SKM-1 (cell line): ENCODE results near the gene C1orf21.

Source experiments
- DNase-seq: peaks from one replicate; lab custom pipeline; 2025; ENCODE audit not compliant: unreplicated experiment; lab: John Stamatoyannopoulos, UW

The C1orf21 gene

DNA sequence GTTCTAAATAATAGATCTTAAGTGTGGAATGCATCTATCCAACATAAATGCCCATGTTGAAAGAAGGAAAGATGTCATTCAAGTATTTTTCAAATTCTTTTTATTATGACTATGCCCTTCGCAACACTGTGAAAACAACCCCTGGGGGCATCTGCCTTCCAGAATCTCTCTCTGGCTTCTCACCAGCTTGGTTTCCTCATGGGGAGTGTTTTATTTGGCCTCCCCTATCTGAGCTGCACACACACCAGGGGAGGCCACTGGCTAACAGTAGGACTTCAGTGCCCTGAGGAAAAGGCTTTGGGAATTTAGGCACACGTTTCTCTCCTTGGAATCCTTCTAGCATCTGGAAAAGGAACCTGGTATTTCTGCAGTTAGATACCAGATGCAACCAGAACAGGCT lies 237.2 kb downstream of the C1orf21 start:
- no peak for DNase-seq

DNA sequence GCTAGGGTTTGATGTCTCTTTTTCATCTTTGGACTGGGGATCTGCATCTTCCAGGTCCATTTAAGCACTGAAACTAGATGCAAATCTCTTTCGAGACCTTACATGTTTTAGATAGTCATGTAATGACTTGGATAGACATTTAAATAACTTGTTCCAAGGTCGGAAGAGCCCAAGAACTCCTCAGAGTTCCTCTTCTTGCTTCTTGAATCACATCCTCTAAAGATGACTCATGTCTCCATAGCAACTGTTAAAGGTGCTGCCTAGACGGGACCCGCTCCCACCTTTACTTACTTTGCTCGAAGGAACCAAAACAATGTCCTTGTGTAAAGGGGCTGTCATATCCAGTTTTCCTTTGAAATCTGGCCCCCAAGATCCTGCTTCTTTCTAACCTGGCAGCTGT lies 237.8 kb downstream of the C1orf21 start:
- DNase-seq, result no peak

DNA sequence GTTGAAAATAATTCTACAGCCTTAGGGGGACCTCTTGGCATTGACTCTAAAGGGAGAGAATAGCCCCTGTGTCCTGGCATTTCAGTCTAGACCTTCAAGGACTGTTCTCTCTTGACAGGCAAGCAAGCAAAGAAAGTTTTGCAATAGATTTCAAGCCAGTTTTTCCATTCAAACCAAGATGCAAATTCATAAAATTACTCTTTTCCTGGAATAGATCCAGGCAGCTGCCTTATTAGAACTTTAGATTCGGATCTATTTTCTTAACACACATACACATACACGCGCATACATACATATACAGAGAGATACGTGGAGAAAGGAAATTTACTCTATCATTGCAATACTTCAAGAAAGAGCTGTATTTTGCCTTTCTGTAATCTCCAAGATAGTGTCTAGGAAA lies 238.4 kb downstream of the C1orf21 start:
- no peak for DNase-seq

DNA sequence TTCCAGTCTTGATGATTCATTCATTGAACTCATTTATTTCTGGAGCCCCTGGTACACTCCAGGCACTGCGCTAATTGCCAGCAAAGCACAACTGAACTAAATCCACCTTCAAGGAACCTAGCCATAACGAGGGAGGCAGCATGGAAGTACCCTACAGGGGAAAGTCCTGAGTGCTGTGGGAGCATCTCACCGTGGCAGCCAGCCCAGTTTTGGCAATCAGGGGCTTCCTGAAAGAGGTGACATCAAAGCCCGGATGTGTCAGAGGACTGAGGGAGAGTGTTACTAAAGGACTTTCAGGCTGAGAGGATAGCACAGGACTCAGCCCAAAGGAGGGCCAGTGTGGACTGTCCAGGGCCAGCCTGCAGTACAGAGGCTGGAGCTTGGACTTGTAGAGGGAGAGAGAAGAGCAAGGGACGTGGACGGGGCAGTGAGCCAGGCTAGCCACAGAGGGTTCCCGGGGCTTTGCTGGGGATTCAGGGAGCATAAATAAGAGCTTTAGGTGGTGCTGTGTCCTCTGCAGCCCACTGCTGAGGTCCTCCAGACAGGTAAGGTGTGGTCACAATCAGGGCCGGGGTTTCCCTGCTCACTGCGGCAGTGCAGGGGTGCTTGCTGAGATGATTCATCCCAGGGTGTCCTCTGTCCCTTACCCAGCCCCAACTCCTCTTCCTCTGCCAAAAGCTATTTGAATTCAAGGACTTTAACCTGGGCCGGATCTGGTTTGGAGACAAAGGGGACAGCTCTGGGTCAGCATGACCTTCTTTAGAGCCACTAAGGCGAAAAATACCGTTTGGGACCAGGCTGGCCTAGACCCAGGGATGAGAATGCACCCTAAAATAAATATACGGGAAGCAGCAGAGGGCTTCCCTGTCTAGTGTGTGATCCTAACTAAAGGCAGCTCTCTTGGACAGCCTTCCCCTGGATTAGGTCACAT lies 239.5 kb downstream of the C1orf21 start:
- no peak for DNase-seq

DNA sequence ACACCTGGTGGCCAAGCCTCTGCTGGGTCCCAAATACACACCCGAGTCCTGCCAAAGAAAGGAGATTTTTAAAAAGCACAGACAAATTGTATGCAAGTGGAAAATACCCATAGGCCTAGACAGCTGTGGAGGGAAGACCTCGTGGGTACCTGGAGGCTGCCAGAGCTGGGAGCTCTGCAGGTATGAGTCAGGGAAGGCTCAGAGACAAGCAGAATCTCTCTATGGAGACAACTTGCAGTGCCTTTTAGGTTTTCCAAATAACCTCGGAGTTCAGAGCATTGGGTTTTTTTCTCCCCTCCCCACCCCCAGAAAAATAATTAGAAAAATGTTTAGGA lies 240.1 kb downstream of the C1orf21 start:
- DNase-seq, result no peak

DNA sequence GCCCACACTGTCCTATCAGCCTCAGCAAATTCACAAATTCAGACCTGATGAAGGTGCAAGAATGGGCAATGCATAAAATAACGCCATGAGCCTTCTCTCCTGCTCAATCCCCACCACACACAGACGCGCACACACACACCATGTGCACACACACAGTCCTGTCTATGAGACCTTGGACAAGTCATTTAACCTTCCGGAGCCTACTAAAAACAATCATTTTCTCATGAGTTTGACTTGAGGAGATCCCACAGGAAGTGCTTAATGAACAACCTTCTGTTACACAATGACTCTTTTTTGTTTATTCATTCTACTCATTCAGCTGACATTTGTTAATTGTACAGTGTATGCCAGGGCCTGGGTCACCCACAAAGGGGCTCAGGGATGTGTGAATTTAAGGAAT lies 242.4 kb downstream of the C1orf21 start:
- DNase-seq, result no peak

DNA sequence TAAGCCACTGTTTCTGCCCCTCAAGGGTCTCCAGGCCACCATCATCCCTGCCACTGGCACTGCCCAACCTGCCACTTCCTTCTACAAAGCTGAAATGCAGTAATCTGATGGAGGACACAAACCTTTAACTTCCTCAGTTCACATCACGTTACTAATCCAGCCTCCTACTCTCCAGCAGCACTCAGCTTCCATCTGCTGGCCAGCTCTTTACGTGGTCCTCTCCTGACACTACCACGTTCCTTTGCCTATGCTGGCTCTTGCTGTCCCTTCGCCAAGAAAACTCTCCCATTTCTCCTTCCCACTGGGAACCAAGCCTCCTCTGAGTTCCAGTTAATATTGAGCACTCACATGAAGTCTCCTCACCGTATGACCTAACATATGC lies 243.8 kb downstream of the C1orf21 start:
- no peak for DNase-seq

DNA sequence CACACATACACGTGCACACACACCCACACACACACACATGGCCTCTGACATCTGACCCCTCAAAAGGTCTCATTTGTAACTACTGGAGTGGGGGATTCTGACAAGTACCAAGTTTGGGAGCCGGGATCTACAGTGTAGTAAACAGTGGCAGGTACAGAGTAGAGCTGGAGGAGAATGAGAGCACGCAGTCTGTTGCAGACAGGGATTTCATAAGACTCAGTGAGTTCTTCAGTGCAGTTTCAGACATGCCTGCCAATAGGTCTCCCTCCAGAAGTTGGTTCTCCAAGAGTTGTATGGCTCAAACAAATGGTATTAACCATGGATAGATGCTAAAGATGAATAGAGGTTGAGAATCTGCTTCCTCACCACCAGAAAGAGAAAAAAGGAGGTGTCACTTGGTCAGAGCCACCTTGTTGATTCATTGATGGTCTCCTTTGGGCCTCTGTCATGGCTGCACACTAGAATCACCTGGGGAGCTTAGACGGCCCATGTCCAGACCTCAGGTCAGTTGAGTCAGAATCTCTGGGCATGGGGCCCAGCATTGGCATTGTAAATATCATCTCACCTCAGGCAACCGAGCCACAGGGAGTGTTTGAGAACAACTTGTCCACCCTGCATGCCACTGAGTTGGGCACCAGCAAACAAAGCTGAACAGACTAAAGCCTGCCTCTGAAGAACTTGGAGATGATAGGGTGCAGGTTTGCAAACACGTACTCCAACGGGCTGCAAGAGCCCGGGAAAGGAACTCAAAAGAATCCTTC lies 245.8 kb downstream of the C1orf21 start:
- no peak for DNase-seq

DNA sequence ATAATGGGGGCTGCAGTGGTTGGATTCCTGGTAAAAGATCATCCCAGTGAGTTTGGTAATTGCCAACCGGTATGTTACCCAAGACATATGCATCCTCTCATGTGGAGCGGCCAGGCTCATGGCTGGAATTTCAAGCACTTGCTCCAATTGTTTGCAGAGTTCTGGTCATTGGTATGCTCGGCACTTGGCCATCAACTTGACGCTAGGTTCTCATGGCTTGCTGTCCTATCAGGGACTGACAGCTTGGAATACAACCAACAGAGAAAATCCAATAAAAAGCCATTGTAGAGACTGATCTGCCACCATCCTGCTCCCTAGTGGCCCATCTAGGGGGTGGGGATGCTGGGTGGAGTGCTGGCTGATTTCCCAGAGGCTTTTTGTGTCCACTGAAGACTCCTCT lies 247.0 kb downstream of the C1orf21 start:
- DNase-seq, result no peak

DNA sequence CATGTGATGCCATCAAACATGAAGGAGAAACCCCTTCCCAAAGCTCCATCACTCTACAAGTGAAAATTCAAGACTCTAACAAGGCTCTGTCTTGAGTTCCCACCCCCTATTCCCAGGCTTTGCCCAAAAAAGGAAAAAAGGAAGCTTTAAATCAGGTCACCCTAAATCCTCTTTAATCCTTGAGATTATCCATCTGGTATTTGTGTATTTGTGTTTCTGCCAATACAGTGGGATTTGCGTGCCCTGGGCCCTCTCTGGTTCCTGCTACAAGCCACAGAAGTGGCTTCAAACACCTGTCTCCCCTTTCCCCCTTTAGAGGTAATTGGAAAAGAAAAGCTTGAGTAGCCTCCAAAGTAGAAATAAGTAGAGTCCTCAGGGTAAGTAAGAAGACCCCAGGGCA lies 247.5 kb downstream of the C1orf21 start:
- no peak for DNase-seq

DNA sequence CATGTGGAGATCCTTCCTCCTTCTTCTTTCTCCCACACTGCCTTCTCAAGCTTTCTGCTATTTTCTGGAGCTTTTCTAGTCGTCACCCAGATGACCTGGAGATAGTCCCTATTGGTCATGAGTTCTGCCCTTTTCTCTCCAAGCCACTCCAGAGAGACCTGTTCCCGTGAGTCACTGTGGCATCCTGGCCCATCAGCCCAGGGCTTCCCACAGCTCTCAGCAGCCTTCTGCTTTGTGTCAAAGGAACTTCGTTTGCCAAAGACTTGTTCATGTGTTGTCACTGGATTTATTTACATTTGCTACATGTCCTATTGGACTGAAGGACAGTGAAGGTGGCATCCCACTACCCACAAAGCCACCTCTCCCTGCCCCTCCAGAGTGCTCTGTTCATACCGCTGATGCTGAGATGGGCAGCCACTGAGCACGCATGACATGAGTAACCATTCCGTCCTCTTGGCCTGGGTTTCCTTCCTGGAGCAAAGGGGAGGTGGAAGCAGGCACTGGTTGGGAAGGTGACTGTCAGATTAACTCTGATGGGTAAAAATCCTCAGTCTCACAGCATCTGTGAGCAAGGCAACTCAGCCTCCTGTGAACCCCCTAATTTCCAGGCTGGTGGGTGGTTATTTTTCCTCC lies 248.6 kb downstream of the C1orf21 start:
- DNase-seq, result no peak

DNA sequence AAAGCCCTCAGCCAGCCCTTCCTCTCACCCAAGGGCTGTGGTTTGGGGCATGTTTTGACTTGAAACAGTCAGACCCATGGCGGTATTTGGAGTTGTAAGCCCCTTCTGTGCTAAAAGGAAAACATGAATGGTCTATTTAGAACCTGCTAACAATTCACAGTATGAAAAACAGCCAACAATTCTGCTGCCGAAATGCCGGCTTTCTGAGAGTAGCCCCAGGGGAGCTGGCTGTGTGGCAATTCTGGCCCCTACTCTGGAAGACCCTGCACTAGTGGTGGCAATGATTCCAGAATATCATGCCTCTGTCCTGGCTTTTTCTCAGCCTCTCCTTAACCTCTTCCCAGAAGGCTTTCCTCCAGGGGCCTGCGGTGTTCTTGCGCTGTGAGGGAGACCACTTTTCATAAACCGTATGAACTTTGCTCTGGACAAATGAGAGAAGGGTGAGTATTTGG lies 249.2 kb downstream of the C1orf21 start:
- no peak for DNase-seq

DNA sequence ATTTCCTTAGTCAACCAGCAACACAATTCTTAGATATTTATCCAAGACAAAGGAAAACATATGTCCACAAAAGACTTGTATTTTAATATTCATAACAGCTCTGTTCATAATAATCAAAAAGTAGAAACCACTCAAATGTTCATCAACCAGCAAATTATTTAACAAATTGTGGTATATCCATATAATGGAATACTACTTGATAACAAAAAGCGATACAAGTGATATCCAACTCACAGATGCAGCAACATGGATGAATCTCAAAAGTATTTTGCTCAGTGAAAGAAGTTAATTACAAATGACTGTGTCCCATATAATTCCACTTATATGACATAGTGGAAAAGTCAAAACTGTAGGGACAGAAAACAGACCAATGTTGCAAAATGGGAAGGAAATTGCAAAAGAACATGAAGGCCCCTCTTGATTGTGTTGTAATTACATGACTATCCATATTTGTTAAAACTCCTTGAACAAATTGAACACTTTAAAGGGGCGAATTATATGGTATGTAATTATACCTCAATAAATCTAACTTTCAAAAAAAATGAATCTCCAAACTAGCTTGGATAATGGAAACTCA lies 250.9 kb downstream of the C1orf21 start:
- no peak for DNase-seq

DNA sequence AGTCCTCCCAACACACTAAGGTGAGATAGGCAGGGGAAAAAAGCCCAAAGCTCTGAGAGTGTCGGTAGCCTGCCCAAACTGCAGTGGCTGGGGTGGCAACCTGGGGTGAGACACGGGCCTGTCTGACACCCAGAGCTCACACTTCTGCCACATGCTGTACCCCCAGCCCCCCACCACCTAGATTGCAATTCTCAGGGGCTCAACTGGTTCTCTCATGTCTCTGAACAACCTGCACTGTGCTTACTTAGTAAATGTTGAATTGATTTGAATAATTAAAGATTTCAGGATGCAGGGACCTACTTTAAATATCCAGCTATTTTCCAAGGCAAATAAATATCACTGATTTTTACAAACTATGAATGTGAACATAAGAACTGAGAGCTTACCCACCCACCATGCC lies 252.4 kb downstream of the C1orf21 start:
- DNase-seq, result no peak

DNA sequence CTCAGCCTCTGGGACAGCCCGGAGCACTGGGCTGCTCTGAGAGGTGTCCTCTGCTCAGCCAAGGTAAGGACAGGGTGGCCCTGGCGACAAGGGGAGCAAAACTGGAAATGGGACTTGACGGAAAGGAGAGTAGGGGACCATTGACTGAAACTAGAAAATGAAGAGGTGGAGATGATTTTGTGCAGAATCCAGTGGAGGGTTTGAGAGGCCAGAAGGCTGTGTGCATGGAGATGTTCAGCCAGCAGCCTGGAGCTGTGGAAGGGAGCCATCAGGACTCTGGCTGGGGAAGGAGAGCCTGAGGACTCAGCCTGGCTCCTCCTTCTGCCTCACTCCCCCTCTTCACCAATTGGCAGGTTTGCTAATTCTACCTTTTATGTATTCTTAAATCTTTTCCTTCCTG lies 253.7 kb downstream of the C1orf21 start:
- DNase-seq, result no peak

DNA sequence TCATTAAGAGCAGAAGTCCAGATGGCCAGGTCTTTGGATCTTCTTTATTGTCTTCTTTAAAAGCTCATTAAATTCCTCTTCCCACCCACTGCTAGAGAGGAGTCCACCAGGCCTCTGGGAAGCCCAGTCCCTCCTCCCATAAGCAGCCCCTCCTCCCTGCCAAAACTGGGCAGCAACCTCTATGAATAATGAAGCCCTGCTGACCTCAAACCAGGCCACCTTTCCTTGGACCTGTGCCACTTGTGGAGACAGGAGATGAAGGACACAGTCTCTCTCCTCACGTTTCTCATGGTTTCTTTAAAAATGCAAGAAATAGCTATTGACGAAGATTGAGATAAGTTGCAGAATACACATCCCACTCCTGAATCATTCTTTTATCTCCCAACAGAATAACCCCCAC lies 255.1 kb downstream of the C1orf21 start:
- no peak for DNase-seq

DNA sequence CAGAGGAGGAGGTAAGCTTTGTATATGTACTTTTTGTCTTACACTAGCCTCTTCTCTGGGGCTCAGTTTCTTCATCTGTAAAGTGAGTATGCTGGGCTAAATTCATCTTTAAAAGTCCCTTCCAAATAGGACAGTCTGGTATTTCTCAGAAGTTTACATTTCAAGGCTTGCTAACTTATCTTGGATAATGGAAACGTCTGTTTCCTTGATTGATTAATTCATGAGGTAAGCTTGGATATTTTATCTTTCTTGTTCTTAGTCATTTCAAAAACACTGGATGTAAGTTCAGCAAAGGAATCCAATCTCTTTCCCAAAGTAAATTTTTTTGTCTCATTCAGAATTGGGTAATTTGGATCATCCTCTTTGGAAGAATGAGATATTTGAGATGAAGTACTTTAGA lies 256.8 kb downstream of the C1orf21 start:
- no peak for DNase-seq

DNA sequence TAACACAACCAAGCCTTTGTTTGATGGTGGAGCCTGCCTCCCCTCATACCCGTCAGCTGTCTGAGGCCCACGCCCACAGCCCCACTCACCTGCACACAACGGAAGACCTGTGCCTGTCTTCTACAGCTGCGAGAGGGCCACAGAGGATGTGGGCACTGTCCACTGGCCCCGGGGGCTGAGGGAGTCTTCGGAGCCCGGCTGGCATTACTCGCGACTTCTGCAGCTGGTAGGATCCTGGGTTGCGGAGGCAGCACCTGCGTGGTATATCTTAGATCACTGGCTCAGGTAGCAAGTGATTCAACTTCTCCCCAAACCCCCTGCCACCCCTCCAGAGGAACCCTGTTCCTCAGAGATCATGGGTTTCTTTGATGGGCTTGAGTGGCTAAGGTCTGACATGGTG lies 257.9 kb downstream of the C1orf21 start:
- no peak for DNase-seq

DNA sequence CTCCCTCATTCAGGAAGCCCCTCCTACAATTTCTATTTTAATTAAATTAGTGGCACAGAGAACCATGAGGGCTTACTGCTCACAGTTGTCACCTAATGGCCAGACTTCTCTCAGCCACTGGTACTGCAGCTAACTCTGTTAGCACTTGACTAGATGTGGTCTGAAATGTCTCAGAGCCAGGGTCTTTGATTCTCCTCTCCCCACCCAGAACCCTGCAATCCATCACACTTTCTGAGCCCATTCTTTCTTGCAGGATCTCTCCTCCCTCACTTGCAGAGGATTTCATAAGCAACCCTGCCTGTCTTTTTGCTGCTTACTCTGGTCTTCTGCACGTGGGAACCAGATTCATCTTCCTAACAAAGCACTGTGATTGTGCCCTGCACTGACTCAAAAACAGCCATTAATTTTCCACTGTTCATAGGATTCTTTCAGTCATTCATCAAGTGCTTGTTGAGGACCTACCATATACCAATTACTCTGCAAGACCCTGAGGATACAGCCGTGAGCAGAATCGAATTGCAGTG lies 259.4 kb downstream of the C1orf21 start:
- no peak for DNase-seq

DNA sequence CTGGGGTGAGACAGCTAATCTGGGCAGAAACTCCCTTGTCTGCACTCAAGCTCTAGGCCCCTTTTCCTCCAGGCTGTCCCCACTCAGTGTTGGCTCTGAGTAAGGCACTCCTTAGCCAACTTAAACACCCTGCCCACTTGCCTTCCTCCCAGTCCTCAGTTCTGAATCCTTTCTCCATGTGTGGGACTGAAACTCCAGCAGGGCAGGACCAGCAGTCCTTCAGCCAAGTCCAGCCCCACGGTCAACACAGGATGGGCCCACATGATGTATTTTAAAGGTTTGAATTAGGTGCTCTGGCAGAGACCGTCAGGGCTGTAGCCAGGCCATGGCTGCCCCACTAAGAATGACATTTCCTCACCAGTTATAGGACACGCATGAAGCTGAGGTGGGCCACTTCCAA lies 260.0 kb downstream of the C1orf21 start:
- no peak for DNase-seq

DNA sequence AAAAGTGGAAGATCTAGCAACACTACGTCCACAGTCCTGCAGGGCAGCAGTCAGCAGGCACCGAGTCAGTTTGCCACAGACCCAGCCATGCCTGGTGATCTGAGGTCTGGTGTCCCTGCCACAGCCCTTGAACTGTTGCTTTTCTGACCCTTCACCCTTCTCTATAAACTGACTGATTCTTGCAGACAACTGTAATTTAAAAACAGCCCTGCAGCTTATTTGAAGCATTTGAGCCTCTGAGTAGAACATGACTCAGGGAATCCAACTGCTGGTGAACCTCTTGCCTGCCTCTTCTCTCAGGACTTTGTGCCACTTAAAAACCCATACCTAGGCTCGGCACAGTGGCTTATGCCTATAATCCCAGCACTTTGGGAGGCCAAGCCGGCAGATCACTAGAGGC lies 260.6 kb downstream of the C1orf21 start:
- no peak for DNase-seq
